Measurements from ENCODE around the gene ENTPD1. TPM values are rescaled to one million over a fixed set of nuclear protein-coding genes. Genes with fewer than 3 reads are reported as not detected.
A peak's percentile ranks its signal among the peaks of the same experiment; 100 is the strongest.
"Not testable (repeated sequence)": the region's sequence is repeated elsewhere in the genome, so short reads cannot be mapped to it uniquely, and the experiment has no call there.

Gene ENTPD1
- total RNA-seq, 4 donors from 2014 or later, result 7.2 to 19.3 (median 13.4) TPM

- Histone ChIP-seq H3K27ac (no peak overlapping the region), H3K9me3 (no peaks in the 10 kb centered on the region), H3K27me3 (no peaks in the 10 kb centered on the region), H3K36me3 (no peaks in the 10 kb centered on the region), H3K4me3 (replicated peaks in 1 of 3) (no peak overlapping the region), H3K4me1 (peaks cover 0 to 5% of the 10 kb centered on the region in 2 donors)
- intact Hi-C loops (cut with DNase I), result no loop called here
- no peak for TF ChIP-seq CTCF (IDR thresholded peaks at IDR 0.05)
- no peak for TF ChIP-seq POLR2A (IDR thresholded peaks at IDR 0.05)
- 78 to 82% methylated on average over 1 of the region's 1 CpG for WGBS, 2 donors
- no peak for DNase-seq
Measured at GRCh38 chr10:95730233-95730632, 25.7 kb upstream of the ENTPD1 start.

GRCh38 chr10:95732907-95733306, 23.1 kb upstream of the ENTPD1 start:
- H3K36me3 ChIP-seq; H3K27ac ChIP-seq; H3K4me1 ChIP-seq; intact Hi-C loops (cut with DNase I); DNase-seq; H3K27me3 ChIP-seq; H3K4me3 ChIP-seq (replicated peaks in 1 of 3); H3K9me3 ChIP-seq: not testable (repeated sequence)
- WGBS, 2 donors, result 88 to 94% methylated on average over 6 of the region's 6 CpGs

- Histone ChIP-seq H3K27me3 (no peaks in the 10 kb centered on the region), H3K27ac (no peak overlapping the region), H3K4me1 (peaks cover 22 to 24% of the 10 kb centered on the region in 2 donors), H3K36me3 (no peaks in the 10 kb centered on the region), H3K9me3 (no peaks in the 10 kb centered on the region), H3K4me3 (replicated peaks in 1 of 3) (no peak overlapping the region)
- WGBS, 2 donors, result 93 to 95% methylated on average over 3 of the region's 3 CpGs
- no peak for DNase-seq
- intact Hi-C loops (cut with DNase I), result no loop called here
- no peak for TF ChIP-seq POLR2A (IDR thresholded peaks at IDR 0.05)
Measured at GRCh38 chr10:95739056-95739455, 16.9 kb upstream of the ENTPD1 start.

- Histone ChIP-seq H3K36me3 (no peaks in the 10 kb centered on the region), H3K9me3 (no peaks in the 10 kb centered on the region), H3K27me3 (no peaks in the 10 kb centered on the region), H3K27ac (peak overlapping the region; percentile 73 to 89 (median 82)), H3K4me1 (peaks cover 22 to 24% of the 10 kb centered on the region in 2 donors), H3K4me3 (replicated peaks in 1 of 3) (no peak overlapping the region)
- intact Hi-C loops (cut with DNase I), result no loop called here
- peak in 2 of 6 experiments; percentile 19 to 25 for TF ChIP-seq CTCF (IDR thresholded peaks at IDR 0.05)
- no peak for TF ChIP-seq POLR2A (IDR thresholded peaks at IDR 0.05)
- 7 to 14% methylated on average over 6 of the region's 6 CpGs for WGBS, 2 donors
- peak; percentile 34 to 53 for DNase-seq
Measured at GRCh38 chr10:95741807-95742467, 14.0 kb upstream of the ENTPD1 start.

GRCh38 chr10:95742485-95742884, 13.5 kb upstream of the ENTPD1 start:
- Histone ChIP-seq H3K4me1 (peaks cover 22 to 24% of the 10 kb centered on the region in 2 donors), H3K27me3 (no peaks in the 10 kb centered on the region), H3K9me3 (no peaks in the 10 kb centered on the region), H3K4me3 (replicated peaks in 1 of 3) (no peak overlapping the region), H3K27ac (peak overlapping the region; percentile 73 to 89 (median 82)), H3K36me3 (no peaks in the 10 kb centered on the region)
- DNase-seq, result peak; percentile 81
- intact Hi-C loops (cut with DNase I), result no loop called here
- TF ChIP-seq CTCF (IDR thresholded peaks at IDR 0.05) (no peak), POLR2A (IDR thresholded peaks at IDR 0.05) (no peak)
- 6 to 19% methylated on average over 3 of the region's 3 CpGs for WGBS, 2 donors

- 78 to 80% methylated on average over 2 of the region's 2 CpGs for WGBS, 2 donors
- H3K9me3 ChIP-seq, result no peaks in the 10 kb centered on the region
- peaks cover 22 to 24% of the 10 kb centered on the region in 2 donors for H3K4me1 ChIP-seq
- H3K27me3 ChIP-seq, result no peaks in the 10 kb centered on the region
- H3K27ac ChIP-seq, result peak overlapping the region; percentile 73 to 89 (median 82)
- H3K36me3 ChIP-seq, result no peaks in the 10 kb centered on the region
- TF ChIP-seq CTCF (IDR thresholded peaks at IDR 0.05), result no peak
- TF ChIP-seq POLR2A (IDR thresholded peaks at IDR 0.05), result no peak
- H3K4me3 ChIP-seq (replicated peaks in 1 of 3), result no peak overlapping the region
- no peak for DNase-seq
- intact Hi-C loops (cut with DNase I), result no loop called here
Measured at GRCh38 chr10:95742962-95743535, 12.9 kb upstream of the ENTPD1 start.

Data from thyroid gland (tissue), 4 donors.